Measurements from ENCODE around the gene PIP5K1B.

PIP5K1B gene

GRCh38 chr9:68817079-68817875 lies 112.2 kb downstream of the PIP5K1B start:
- DNase-seq (ENCODE audit: low spot score): no peak

GRCh38 chr9:68819065-68819464 lies 114.0 kb downstream of the PIP5K1B start:
- DNase-seq (ENCODE audit: low spot score): no peak

- DNase-seq (ENCODE audit: low spot score): no peak
Observed at GRCh38 chr9:68821911-68822310, 116.9 kb downstream of the PIP5K1B start.

- DNase-seq (ENCODE audit: low spot score): no peak
Observed at GRCh38 chr9:68822596-68823165, 117.6 kb downstream of the PIP5K1B start.

GRCh38 chr9:68825762-68826472 lies 120.9 kb downstream of the PIP5K1B start:
- no peak for DNase-seq (ENCODE audit: low spot score)

GRCh38 chr9:68827837-68828744 lies 123.1 kb downstream of the PIP5K1B start:
- no peak for DNase-seq (ENCODE audit: low spot score)

GRCh38 chr9:68832101-68832500 lies 127.1 kb downstream of the PIP5K1B start:
- no peak for DNase-seq (ENCODE audit: low spot score)

- DNase-seq (ENCODE audit: low spot score): no peak
Observed at GRCh38 chr9:68832861-68833518, 128.0 kb downstream of the PIP5K1B start.

GRCh38 chr9:68834931-68835520 lies 130.0 kb downstream of the PIP5K1B start:
- no peak for DNase-seq (ENCODE audit: low spot score)

- DNase-seq (ENCODE audit: low spot score): no peak
Observed at GRCh38 chr9:68836788-68837187, 131.7 kb downstream of the PIP5K1B start.

GRCh38 chr9:68838245-68838644 lies 133.2 kb downstream of the PIP5K1B start:
- DNase-seq (ENCODE audit: low spot score): no peak

GRCh38 chr9:68841276-68842052 lies 136.4 kb downstream of the PIP5K1B start:
- DNase-seq (ENCODE audit: low spot score): no peak

- DNase-seq (ENCODE audit: low spot score): no peak
Observed at GRCh38 chr9:68842568-68842967, 137.5 kb downstream of the PIP5K1B start.

GRCh38 chr9:68843239-68843638 lies 138.2 kb downstream of the PIP5K1B start:
- no peak for DNase-seq (ENCODE audit: low spot score)

GRCh38 chr9:68844157-68844556 lies 139.1 kb downstream of the PIP5K1B start:
- no peak for DNase-seq (ENCODE audit: low spot score)

GRCh38 chr9:68844631-68845612 lies 139.9 kb downstream of the PIP5K1B start:
- DNase-seq (ENCODE audit: low spot score): no peak

GRCh38 chr9:68847765-68848164 lies 142.7 kb downstream of the PIP5K1B start:
- no peak for DNase-seq (ENCODE audit: low spot score)

- no peak for DNase-seq (ENCODE audit: low spot score)
Observed at GRCh38 chr9:68851657-68852056, 146.6 kb downstream of the PIP5K1B start.

GRCh38 chr9:68852941-68853340 lies 147.9 kb downstream of the PIP5K1B start:
- no peak for DNase-seq (ENCODE audit: low spot score)
